Fibroblast of villous mesenchyme (primary cell): Measurements from ENCODE around the gene BATF2. TPM values are rescaled to one million over a fixed set of nuclear protein-coding genes. Genes with fewer than 3 reads are reported as not detected.
"Not testable (repeated sequence)": the region's sequence is repeated elsewhere in the genome, so short reads cannot be mapped to it uniquely, and the experiment has no call there.

Source experiments
- DNase-seq: peaks from one replicate; pipeline ENCODE4 v3.0.0-alpha.2; 2010; ENCODE audit warnings: low read depth
- H3K4me3 ChIP-seq: 2 replicates; pipeline ENCODE4 v1.5.1; 2011; ENCODE audit warnings: low read depth, mild to moderate bottlenecking, low read length
- CTCF ChIP-seq: IDR thresholded peaks from 2 replicates; pipeline ENCODE4 v1.5.1; 2012; ENCODE audit warnings: low read depth, mild to moderate bottlenecking, low read length; ENCODE audit not compliant: insufficient read depth
- total RNA-seq: library from RNA; depleted of rRNA; stranded (reverse); fragments of >200 nt; gene quantifications from 2 replicates; pipeline ENCODE4 v1.2.3, GENCODE V29; 2012

BATF2 gene
- total RNA-seq, 1 donor: 0.86 TPM

- no peak overlapping the region for H3K4me3 ChIP-seq
- TF ChIP-seq CTCF: no peak
- peak; percentile 40 for DNase-seq
Measured at GRCh38 chr11:64990222-64990923, 6.4 kb downstream of the BATF2 start.

GRCh38 chr11:64989416-64989815 lies 7.4 kb downstream of the BATF2 start:
- DNase-seq: no peak
- no peak for TF ChIP-seq CTCF
- no peak overlapping the region for H3K4me3 ChIP-seq

GRCh38 chr11:64987998-64988854 lies 8.5 kb downstream of the BATF2 start:
- H3K4me3 ChIP-seq: no peak overlapping the region
- DNase-seq: no peak
- no peak for TF ChIP-seq CTCF

- not testable (repeated sequence) for H3K4me3 ChIP-seq, DNase-seq
Measured at GRCh38 chr11:64983339-64983738, 13.4 kb downstream of the BATF2 start.

GRCh38 chr11:64976651-64977050 lies 20.1 kb downstream of the BATF2 start:
- TF ChIP-seq CTCF: no peak
- DNase-seq: no peak
- H3K4me3 ChIP-seq: no peak overlapping the region

GRCh38 chr11:64974124-64974523 lies 22.6 kb downstream of the BATF2 start:
- no peak overlapping the region for H3K4me3 ChIP-seq
- TF ChIP-seq CTCF: no peak
- no peak for DNase-seq

GRCh38 chr11:64971421-64972233 lies 25.1 kb downstream of the BATF2 start, which contains the start of gene MAJIN:
Gene MAJIN, minus strand, starts transcription at chr11:64972108. Its CDS starts 12,703 bp downstream, at chr11:64959405.
- peak within 1 kb of the TSS; percentile 55 for H3K4me3 ChIP-seq
- peak; percentile 80 for DNase-seq
- no peak for TF ChIP-seq CTCF
